ENCODE measurements around the gene ASPSCR1. TPM values are rescaled to one million over a fixed set of nuclear protein-coding genes. Genes with fewer than 3 reads are reported as not detected.

Gene ASPSCR1
- total and polyA plus RNA-seq, 2 of the 13 experiments (the other 11 are each of a cell fraction or from before 2014, with no cell fraction given) = 274 to 314 TPM

DNA sequence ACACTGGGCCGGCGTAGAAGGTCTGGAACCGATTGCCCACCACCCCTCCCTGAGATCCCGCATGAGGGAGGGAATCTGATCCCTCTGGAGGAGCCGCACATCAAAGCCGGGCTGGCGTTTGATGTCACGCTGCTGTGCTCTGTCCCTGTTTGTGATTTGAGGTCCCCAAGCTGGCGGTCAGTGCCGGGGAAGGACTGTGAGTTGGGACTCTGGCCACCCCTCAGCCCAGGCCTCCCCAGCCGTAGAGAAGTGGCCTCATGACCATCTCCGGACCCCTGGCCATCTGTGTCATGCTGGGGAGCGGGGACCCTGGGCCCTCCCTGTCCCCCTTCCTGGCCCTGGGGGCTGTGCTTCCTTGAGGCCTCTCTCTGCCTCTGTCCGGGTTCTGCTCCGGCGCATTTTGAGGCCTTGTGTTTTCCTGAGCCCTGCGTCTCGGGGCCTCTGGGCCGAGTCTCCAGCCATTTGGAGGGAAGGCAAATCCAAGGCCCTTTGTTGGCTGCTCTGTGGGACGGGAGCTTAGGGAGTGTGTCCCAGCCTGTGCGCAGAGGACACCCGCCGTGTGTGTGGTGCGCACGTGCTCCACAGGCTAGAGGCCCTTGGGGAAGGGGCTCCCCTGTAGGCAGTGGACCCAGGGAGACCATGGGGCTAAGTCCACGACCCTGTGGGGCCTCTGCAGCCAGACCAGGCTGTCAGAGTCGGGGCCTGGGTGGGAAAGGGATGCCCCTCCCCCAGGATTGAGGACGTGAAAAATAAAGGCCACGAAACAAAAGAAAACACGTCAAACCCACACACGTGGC, 15.1 kb downstream of the ASPSCR1 start (continued):
- TF ChIP-seq ZNF12 (CRISPR knock-in tag; IDR thresholded peaks at IDR 0.05) (peak; percentile 68), KLF15 (CRISPR knock-in tag; IDR thresholded peaks at IDR 0.05; ENCODE audit: borderline replicate concordance) (peak; percentile 82; the same call in 1 of the 2 replicates), GABPB1 (CRISPR knock-in tag; IDR thresholded peaks at IDR 0.05) (peak; percentile 73), PAF1 (CRISPR knock-in tag; IDR thresholded peaks at IDR 0.05) (peak; percentile 90; the same call in 1 of the 2 replicates), ZNF841 (CRISPR knock-in tag; IDR thresholded peaks at IDR 0.05; ENCODE audit: borderline replicate concordance) (peak; percentile 92; the same call in 1 of the 2 replicates), TBP (CRISPR knock-in tag; IDR thresholded peaks at IDR 0.05) (peak; percentile 65; the same call in 1 of the 2 replicates), ZSCAN22 (CRISPR knock-in tag; IDR thresholded peaks at IDR 0.05) (peak; percentile 79; the same call in 1 of the 2 replicates), ZNF883 (CRISPR knock-in tag; IDR thresholded peaks at IDR 0.05; ENCODE audit: not compliant biosample characterization) (peak; percentile 95), KDM5B (CRISPR knock-in tag; IDR thresholded peaks at IDR 0.05; ENCODE audit: borderline replicate concordance) (peak; percentile 99), RFX3 (CRISPR knock-in tag; IDR thresholded peaks at IDR 0.05) (no peak), ZNF180 (CRISPR knock-in tag; IDR thresholded peaks at IDR 0.05; ENCODE audit: borderline replicate concordance, low read depth) (0 out of 2 replicates have a peak, but pooled peaks have one; percentile 47), JUN (CRISPR knock-in tag; IDR thresholded peaks at IDR 0.05) (peak; percentile 63), ZNF781 (CRISPR knock-in tag; IDR thresholded peaks at IDR 0.05; ENCODE audit: borderline replicate concordance, not compliant biosample characterization) (peak; percentile 99), CBX5 (CRISPR knock-in tag; IDR thresholded peaks at IDR 0.05; ENCODE audit: borderline replicate concordance) (0 out of 2 replicates have a peak, but pooled peaks have one; percentile 81), PAWR (CRISPR knock-in tag; IDR thresholded peaks at IDR 0.05; ENCODE audit: borderline replicate concordance) (no peak; the same call in 1 of the 2 replicates)
- TF ChIP-seq, protein P1, sequence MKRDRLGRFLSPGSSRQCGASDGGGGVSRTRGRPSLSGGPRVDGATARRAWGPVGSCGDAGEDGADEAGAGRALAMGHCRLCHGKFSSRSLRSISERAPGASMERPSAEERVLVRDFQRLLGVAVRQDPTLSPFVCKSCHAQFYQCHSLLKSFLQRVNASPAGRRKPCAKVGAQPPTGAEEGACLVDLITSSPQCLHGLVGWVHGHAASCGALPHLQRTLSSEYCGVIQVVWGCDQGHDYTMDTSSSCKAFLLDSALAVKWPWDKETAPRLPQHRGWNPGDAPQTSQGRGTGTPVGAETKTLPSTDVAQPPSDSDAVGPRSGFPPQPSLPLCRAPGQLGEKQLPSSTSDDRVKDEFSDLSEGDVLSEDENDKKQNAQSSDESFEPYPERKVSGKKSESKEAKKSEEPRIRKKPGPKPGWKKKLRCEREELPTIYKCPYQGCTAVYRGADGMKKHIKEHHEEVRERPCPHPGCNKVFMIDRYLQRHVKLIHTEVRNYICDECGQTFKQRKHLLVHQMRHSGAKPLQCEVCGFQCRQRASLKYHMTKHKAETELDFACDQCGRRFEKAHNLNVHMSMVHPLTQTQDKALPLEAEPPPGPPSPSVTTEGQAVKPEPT (CRISPR knock-in tag; IDR thresholded peaks at IDR 0.05; ENCODE audit: low read depth) = peak; percentile 88; the same call in 1 of the 2 replicates
- TF ChIP-seq, protein P2, sequence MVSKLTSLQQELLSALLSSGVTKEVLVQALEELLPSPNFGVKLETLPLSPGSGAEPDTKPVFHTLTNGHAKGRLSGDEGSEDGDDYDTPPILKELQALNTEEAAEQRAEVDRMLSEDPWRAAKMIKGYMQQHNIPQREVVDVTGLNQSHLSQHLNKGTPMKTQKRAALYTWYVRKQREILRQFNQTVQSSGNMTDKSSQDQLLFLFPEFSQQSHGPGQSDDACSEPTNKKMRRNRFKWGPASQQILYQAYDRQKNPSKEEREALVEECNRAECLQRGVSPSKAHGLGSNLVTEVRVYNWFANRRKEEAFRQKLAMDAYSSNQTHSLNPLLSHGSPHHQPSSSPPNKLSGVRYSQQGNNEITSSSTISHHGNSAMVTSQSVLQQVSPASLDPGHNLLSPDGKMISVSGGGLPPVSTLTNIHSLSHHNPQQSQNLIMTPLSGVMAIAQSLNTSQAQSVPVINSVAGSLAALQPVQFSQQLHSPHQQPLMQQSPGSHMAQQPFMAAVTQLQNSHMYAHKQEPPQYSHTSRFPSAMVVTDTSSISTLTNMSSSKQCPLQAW (CRISPR knock-in tag; IDR thresholded peaks at IDR 0.05) = peak; percentile 87
- TF ChIP-seq, protein P3, sequence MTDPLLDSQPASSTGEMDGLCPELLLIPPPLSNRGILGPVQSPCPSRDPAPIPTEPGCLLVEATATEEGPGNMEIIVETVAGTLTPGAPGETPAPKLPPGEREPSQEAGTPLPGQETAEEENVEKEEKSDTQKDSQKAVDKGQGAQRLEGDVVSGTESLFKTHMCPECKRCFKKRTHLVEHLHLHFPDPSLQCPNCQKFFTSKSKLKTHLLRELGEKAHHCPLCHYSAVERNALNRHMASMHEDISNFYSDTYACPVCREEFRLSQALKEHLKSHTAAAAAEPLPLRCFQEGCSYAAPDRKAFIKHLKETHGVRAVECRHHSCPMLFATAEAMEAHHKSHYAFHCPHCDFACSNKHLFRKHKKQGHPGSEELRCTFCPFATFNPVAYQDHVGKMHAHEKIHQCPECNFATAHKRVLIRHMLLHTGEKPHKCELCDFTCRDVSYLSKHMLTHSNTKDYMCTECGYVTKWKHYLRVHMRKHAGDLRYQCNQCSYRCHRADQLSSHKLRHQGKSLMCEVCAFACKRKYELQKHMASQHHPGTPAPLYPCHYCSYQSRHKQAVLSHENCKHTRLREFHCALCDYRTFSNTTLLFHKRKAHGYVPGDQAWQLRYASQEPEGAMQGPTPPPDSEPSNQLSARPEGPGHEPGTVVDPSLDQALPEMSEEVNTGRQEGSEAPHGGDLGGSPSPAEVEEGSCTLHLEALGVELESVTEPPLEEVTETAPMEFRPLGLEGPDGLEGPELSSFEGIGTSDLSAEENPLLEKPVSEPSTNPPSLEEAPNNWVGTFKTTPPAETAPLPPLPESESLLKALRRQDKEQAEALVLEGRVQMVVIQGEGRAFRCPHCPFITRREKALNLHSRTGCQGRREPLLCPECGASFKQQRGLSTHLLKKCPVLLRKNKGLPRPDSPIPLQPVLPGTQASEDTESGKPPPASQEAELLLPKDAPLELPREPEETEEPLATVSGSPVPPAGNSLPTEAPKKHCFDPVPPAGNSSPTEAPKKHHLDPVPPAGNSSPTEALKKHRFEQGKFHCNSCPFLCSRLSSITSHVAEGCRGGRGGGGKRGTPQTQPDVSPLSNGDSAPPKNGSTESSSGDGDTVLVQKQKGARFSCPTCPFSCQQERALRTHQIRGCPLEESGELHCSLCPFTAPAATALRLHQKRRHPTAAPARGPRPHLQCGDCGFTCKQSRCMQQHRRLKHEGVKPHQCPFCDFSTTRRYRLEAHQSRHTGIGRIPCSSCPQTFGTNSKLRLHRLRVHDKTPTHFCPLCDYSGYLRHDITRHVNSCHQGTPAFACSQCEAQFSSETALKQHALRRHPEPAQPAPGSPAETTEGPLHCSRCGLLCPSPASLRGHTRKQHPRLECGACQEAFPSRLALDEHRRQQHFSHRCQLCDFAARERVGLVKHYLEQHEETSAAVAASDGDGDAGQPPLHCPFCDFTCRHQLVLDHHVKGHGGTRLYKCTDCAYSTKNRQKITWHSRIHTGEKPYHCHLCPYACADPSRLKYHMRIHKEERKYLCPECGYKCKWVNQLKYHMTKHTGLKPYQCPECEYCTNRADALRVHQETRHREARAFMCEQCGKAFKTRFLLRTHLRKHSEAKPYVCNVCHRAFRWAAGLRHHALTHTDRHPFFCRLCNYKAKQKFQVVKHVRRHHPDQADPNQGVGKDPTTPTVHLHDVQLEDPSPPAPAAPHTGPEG (CRISPR knock-in tag; IDR thresholded peaks at IDR 0.05) = peak; percentile 85
- TF ChIP-seq, protein P4, sequence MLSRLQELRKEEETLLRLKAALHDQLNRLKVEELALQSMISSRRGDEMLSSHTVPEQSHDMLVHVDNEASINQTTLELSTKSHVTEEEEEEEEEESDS (CRISPR knock-in tag; IDR thresholded peaks at IDR 0.05; ENCODE audit: borderline replicate concordance) = peak; percentile 91; the same call in 1 of the 2 replicates
